Smooth muscle cell (in vitro differentiated cells): ENCODE results near the gene PDK1. TPM values are rescaled to one million over a fixed set of nuclear protein-coding genes. Genes with fewer than 3 reads are reported as not detected.

Source experiments
- DNase-seq: peaks from one replicate; lab custom pipeline; 2025; ENCODE audit not compliant: unreplicated experiment; lab: John Stamatoyannopoulos, UW
- H2AFZ ChIP-seq: fragments of 200-600 bp; sonication (generic); 2 replicates; pipeline ENCODE4 v1.6.0; 2016; ENCODE audit warnings: antibody characterized with exemption, low read depth, mild to moderate bottlenecking
- H3F3A ChIP-seq: fragments of 200-600 bp; sonication (generic); 2 replicates; pipeline ENCODE4 v1.6.0; 2017; ENCODE audit warnings: antibody characterized with exemption, low read depth
- H3K27ac ChIP-seq: fragments of 200-600 bp; sonication (generic); 2 replicates; pipeline ENCODE4 v1.5.1; 2016; ENCODE audit warnings: low read depth, mild to moderate bottlenecking
- H3K27me3 ChIP-seq: fragments of 200-600 bp; sonication (generic); 2 replicates; pipeline ENCODE4 v1.6.1; 2016; ENCODE audit warnings: low read depth, mild to moderate bottlenecking
- H3K36me3 ChIP-seq: fragments of 200-600 bp; sonication (generic); 2 replicates; pipeline ENCODE4 v1.5.1; 2016; ENCODE audit warnings: low read depth
- H3K4me1 ChIP-seq: fragments of 200-600 bp; sonication (generic); 2 replicates; pipeline ENCODE4 v1.5.1; 2016; ENCODE audit warnings: low read depth
- H3K4me2 ChIP-seq: fragments of 200-600 bp; sonication (generic); 2 replicates; pipeline ENCODE4 v1.6.0; 2016; ENCODE audit warnings: mild to moderate bottlenecking
- H3K4me3 ChIP-seq: fragments of 200-600 bp; sonication (generic); 2 replicates; pipeline ENCODE4 v1.5.1; 2016; ENCODE audit warnings: mild to moderate bottlenecking
- H3K79me2 ChIP-seq: fragments of 200-600 bp; sonication (generic); 2 replicates; pipeline ENCODE4 v1.6.0; 2016; ENCODE audit warnings: low read depth, mild to moderate bottlenecking
- H3K9ac ChIP-seq: fragments of 200-600 bp; sonication (generic); 2 replicates; pipeline ENCODE4 v1.6.0; 2016; ENCODE audit warnings: low read depth
- H3K9me3 ChIP-seq: fragments of 200-600 bp; sonication (generic); replicated peaks from 2 replicates; pipeline ENCODE4 v1.5.1; 2016; ENCODE audit warnings: low read depth
- H4K20me1 ChIP-seq: fragments of 200-600 bp; sonication (generic); 2 replicates; pipeline ENCODE4 v1.6.0; 2016; ENCODE audit warnings: low read depth
- WGBS: methylation state at CpG from one replicate; pipeline ENCODE4 v1.1.7; 2016; ENCODE audit warnings: low lambda C conversion rate; 5-methylcytosine and 5-hydroxymethylcytosine counted together
- polyA plus RNA-seq: library from polyadenylated mRNA; unstranded; fragments of >200 nt; fragmentation: Nextera tagmentation; extraction: Ambion mirVana; gene quantifications from 2 replicates; pipeline ENCODE4 v1.2.1, GENCODE V29; 2016
- total RNA-seq: library from RNA; depleted of rRNA; stranded (reverse); fragments of >200 nt; gene quantifications from 2 replicates; pipeline ENCODE4 v1.2.3, GENCODE V29; 2014
- TF ChIP-seq, protein P1 (sequence below): fragments of 200-600 bp; sonication (generic); IDR thresholded peaks from 2 replicates; pipeline ENCODE4 v1.5.1; 2017; ENCODE audit warnings: borderline replicate concordance, mild to moderate bottlenecking, antibody characterized with exemption; ENCODE audit not compliant: insufficient read depth, poor library complexity, severe bottlenecking

PDK1 gene
- total and polyA plus RNA-seq, 2 experiments from 2014 or later: 18.0 to 33.9 TPM

DNA sequence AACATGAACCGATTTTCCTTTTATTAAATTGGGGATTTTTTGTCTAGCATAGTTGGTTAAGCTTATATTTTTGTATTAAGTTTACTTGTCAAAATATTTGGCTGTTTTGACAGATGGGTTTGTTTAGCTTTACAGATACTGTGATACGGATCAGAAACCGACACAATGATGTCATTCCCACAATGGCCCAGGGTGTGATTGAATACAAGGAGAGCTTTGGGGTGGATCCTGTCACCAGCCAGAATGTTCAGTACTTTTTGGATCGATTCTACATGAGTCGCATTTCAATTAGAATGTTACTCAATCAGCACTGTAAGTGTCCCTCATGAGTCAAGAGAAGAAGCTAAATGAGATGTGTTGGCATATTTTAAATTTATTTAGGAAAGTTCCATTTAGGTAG is 8.5 kb downstream of the PDK1 start:
- TF ChIP-seq, protein P1, sequence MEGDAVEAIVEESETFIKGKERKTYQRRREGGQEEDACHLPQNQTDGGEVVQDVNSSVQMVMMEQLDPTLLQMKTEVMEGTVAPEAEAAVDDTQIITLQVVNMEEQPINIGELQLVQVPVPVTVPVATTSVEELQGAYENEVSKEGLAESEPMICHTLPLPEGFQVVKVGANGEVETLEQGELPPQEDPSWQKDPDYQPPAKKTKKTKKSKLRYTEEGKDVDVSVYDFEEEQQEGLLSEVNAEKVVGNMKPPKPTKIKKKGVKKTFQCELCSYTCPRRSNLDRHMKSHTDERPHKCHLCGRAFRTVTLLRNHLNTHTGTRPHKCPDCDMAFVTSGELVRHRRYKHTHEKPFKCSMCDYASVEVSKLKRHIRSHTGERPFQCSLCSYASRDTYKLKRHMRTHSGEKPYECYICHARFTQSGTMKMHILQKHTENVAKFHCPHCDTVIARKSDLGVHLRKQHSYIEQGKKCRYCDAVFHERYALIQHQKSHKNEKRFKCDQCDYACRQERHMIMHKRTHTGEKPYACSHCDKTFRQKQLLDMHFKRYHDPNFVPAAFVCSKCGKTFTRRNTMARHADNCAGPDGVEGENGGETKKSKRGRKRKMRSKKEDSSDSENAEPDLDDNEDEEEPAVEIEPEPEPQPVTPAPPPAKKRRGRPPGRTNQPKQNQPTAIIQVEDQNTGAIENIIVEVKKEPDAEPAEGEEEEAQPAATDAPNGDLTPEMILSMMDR: no peak
- Histone ChIP-seq H3K4me3 (no peak overlapping the region), H3K79me2 (peaks cover 23% of the 10 kb centered on the region), H2AFZ (no peak overlapping the region), H3F3A (no peaks in the 10 kb centered on the region), H3K9ac (no peak overlapping the region), H3K4me2 (no peak overlapping the region), H3K27me3 (no peaks in the 10 kb centered on the region), H3K27ac (no peak overlapping the region), H3K9me3 (no peaks in the 10 kb centered on the region), H3K4me1 (peaks cover 12% of the 10 kb centered on the region), H3K36me3 (peaks cover 29% of the 10 kb centered on the region), H4K20me1 (peaks cover 96% of the 10 kb centered on the region)
- 81% methylated on average over 5 of the region's 5 CpGs for WGBS
- no peak for DNase-seq

DNA sequence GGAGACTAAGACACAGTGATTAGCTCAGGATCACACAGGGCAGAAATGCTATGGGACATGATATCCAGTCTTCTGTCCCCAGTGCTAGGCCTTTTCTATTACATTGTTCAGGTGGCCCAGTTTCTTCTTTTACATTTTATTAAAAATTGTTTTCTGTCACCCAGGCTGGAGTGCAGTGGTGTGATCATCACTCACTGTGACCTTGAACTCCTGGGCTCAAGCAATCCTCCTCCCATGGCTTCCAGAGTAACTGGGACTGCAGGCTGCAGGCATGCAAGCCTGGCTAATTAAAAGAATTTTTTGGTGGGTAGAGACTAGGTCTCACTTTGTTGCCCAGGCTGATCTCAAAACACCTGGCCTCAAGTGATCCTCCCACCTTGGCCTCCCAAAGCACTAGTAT is 15.4 kb downstream of the PDK1 start:
- no peaks in the 10 kb centered on the region for H3K4me1 ChIP-seq
- no peak overlapping the region for H3K4me3 ChIP-seq
- no peak overlapping the region for H3K9ac ChIP-seq
- DNase-seq: no peak
- peaks cover 28% of the 10 kb centered on the region for H3K79me2 ChIP-seq
- TF ChIP-seq, protein P1: no peak
- H4K20me1 ChIP-seq: peaks cover 35% of the 10 kb centered on the region
- no peaks in the 10 kb centered on the region for H3F3A ChIP-seq
- no peak overlapping the region for H2AFZ ChIP-seq
- no peak overlapping the region for H3K27ac ChIP-seq
- H3K27me3 ChIP-seq: no peaks in the 10 kb centered on the region
- peaks cover 31% of the 10 kb centered on the region for H3K9me3 ChIP-seq
- H3K4me2 ChIP-seq: no peak overlapping the region
- H3K36me3 ChIP-seq: peaks cover 55% of the 10 kb centered on the region

DNA sequence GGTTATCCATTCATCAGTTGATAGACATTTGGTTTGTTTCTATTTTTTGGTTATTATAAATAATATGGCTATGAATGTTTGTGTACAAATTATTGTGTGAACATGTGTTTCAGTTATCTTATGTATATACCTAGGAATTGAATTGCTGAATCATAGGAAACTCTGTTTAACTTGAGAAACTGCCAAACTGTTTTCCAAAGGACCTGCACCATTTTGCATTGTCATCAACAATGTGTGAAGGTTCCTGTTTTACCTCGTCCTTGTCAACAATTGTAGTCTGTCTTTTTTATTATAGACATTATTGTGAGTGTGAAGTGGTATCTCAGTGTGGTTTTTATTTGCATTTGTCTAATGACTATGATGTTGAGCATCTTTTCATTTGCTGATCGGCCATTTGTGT is 17.1 kb downstream of the PDK1 start:
- H3K79me2 ChIP-seq: peaks cover 42% of the 10 kb centered on the region
- DNase-seq: no peak
- no peaks in the 10 kb centered on the region for H3K4me1 ChIP-seq
- WGBS: 97% methylated on average over 2 of the region's 2 CpGs
- no peak overlapping the region for H2AFZ ChIP-seq
- no peak overlapping the region for H3K4me2 ChIP-seq
- no peaks in the 10 kb centered on the region for H3F3A ChIP-seq
- TF ChIP-seq, protein P1: no peak
- H3K9me3 ChIP-seq: peaks cover 47% of the 10 kb centered on the region
- peaks cover 70% of the 10 kb centered on the region for H3K36me3 ChIP-seq
- no peak overlapping the region for H3K27ac ChIP-seq
- no peak overlapping the region for H3K4me3 ChIP-seq
- H4K20me1 ChIP-seq: peaks cover 20% of the 10 kb centered on the region
- no peaks in the 10 kb centered on the region for H3K27me3 ChIP-seq
- no peak overlapping the region for H3K9ac ChIP-seq

DNA sequence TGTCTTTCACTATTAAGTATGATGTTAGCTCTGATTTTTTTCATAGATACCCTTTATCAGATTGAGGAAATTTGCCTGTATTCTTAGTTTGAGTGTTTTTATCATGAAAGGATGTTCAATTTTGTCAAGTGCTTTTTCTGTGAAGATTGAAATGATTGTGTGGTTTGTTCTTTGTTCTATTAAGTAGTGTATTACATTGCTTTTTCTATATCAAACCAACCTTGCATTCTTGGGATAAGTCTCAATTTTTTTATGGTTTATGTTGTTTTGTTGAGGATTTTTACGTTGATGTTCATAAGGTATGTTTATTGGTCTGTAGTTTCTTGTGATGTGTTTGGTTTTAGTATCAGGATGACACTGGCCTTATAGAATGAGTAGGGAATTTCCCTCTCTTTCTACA is 19.1 kb downstream of the PDK1 start:
- Histone ChIP-seq H3K27me3 (no peaks in the 10 kb centered on the region), H3K4me1 (no peaks in the 10 kb centered on the region), H3K4me3 (no peak overlapping the region), H3F3A (no peaks in the 10 kb centered on the region), H3K9ac (no peak overlapping the region), H3K9me3 (peaks cover 52% of the 10 kb centered on the region), H3K79me2 (peaks cover 53% of the 10 kb centered on the region), H3K36me3 (peaks cover 74% of the 10 kb centered on the region), H3K4me2 (no peak overlapping the region), H2AFZ (no peak overlapping the region), H3K27ac (no peak overlapping the region), H4K20me1 (peaks cover 14% of the 10 kb centered on the region)
- TF ChIP-seq, protein P1: no peak
- 96% methylated on average over 1 of the region's 1 CpG for WGBS
- DNase-seq: no peak
